Smooth muscle cell (in vitro differentiated cells): ENCODE measurements around the gene TPCN1. TPM values are rescaled to one million over a fixed set of nuclear protein-coding genes. Genes with fewer than 3 reads are reported as not detected.

Source experiments
- DNase-seq: peaks from one replicate; lab custom pipeline; 2025; ENCODE audit not compliant: unreplicated experiment; lab: John Stamatoyannopoulos, UW
- H2AFZ ChIP-seq: fragments of 200-600 bp; sonication (generic); 2 replicates; pipeline ENCODE4 v1.6.0; 2016; ENCODE audit warnings: antibody characterized with exemption, low read depth, mild to moderate bottlenecking
- H3F3A ChIP-seq: fragments of 200-600 bp; sonication (generic); 2 replicates; pipeline ENCODE4 v1.6.0; 2017; ENCODE audit warnings: antibody characterized with exemption, low read depth
- H3K27ac ChIP-seq: fragments of 200-600 bp; sonication (generic); 2 replicates; pipeline ENCODE4 v1.5.1; 2016; ENCODE audit warnings: low read depth, mild to moderate bottlenecking
- H3K27me3 ChIP-seq: fragments of 200-600 bp; sonication (generic); 2 replicates; pipeline ENCODE4 v1.6.1; 2016; ENCODE audit warnings: low read depth, mild to moderate bottlenecking
- H3K36me3 ChIP-seq: fragments of 200-600 bp; sonication (generic); 2 replicates; pipeline ENCODE4 v1.5.1; 2016; ENCODE audit warnings: low read depth
- H3K4me1 ChIP-seq: fragments of 200-600 bp; sonication (generic); 2 replicates; pipeline ENCODE4 v1.5.1; 2016; ENCODE audit warnings: low read depth
- H3K4me2 ChIP-seq: fragments of 200-600 bp; sonication (generic); 2 replicates; pipeline ENCODE4 v1.6.0; 2016; ENCODE audit warnings: mild to moderate bottlenecking
- H3K4me3 ChIP-seq: fragments of 200-600 bp; sonication (generic); 2 replicates; pipeline ENCODE4 v1.5.1; 2016; ENCODE audit warnings: mild to moderate bottlenecking
- H3K79me2 ChIP-seq: fragments of 200-600 bp; sonication (generic); 2 replicates; pipeline ENCODE4 v1.6.0; 2016; ENCODE audit warnings: low read depth, mild to moderate bottlenecking
- H3K9ac ChIP-seq: fragments of 200-600 bp; sonication (generic); 2 replicates; pipeline ENCODE4 v1.6.0; 2016; ENCODE audit warnings: low read depth
- H3K9me3 ChIP-seq: fragments of 200-600 bp; sonication (generic); replicated peaks from 2 replicates; pipeline ENCODE4 v1.5.1; 2016; ENCODE audit warnings: low read depth
- H4K20me1 ChIP-seq: fragments of 200-600 bp; sonication (generic); 2 replicates; pipeline ENCODE4 v1.6.0; 2016; ENCODE audit warnings: low read depth
- CTCF ChIP-seq: fragments of 200-600 bp; sonication (generic); IDR thresholded peaks from 2 replicates; pipeline ENCODE4 v1.5.1; 2017; ENCODE audit warnings: borderline replicate concordance, mild to moderate bottlenecking, antibody characterized with exemption; ENCODE audit not compliant: insufficient read depth, poor library complexity, severe bottlenecking
- WGBS: methylation state at CpG from one replicate; pipeline ENCODE4 v1.1.7; 2016; ENCODE audit warnings: low lambda C conversion rate; 5-methylcytosine and 5-hydroxymethylcytosine counted together
- polyA plus RNA-seq: library from polyadenylated mRNA; unstranded; fragments of >200 nt; fragmentation: Nextera tagmentation; extraction: Ambion mirVana; gene quantifications from 2 replicates; pipeline ENCODE4 v1.2.1, GENCODE V29; 2016
- total RNA-seq: library from RNA; depleted of rRNA; stranded (reverse); fragments of >200 nt; gene quantifications from 2 replicates; pipeline ENCODE4 v1.2.3, GENCODE V29; 2014

Gene TPCN1
- total and polyA plus RNA-seq, 2 experiments from 2014 or later, result 12.9 to 29.2 TPM

- no peak overlapping the region for H3K9ac ChIP-seq
- H3F3A ChIP-seq, result peaks cover 7% of the 10 kb centered on the region
- TF ChIP-seq CTCF, result no peak
- WGBS, result 97% methylated on average over 8 of the region's 8 CpGs
- no peaks in the 10 kb centered on the region for H3K36me3 ChIP-seq
- H3K9me3 ChIP-seq, result no peaks in the 10 kb centered on the region
- no peak overlapping the region for H3K4me3 ChIP-seq
- no peak for DNase-seq
- no peak overlapping the region for H3K4me2 ChIP-seq
- H4K20me1 ChIP-seq, result no peaks in the 10 kb centered on the region
- peaks cover 8% of the 10 kb centered on the region for H3K4me1 ChIP-seq
- no peaks in the 10 kb centered on the region for H3K79me2 ChIP-seq
- no peak overlapping the region for H2AFZ ChIP-seq
- no peak overlapping the region for H3K27ac ChIP-seq
- H3K27me3 ChIP-seq, result no peaks in the 10 kb centered on the region
Observed at GRCh38 chr12:113197518-113198077, 23.7 kb upstream of the TPCN1 start.

GRCh38 chr12:113198296-113198695 is 23.0 kb upstream of the TPCN1 start:
- peaks cover 8% of the 10 kb centered on the region for H3K4me1 ChIP-seq
- no peaks in the 10 kb centered on the region for H3K36me3 ChIP-seq
- no peak overlapping the region for H3K4me3 ChIP-seq
- WGBS, result 40% methylated on average over 1 of the region's 1 CpG
- H4K20me1 ChIP-seq, result no peaks in the 10 kb centered on the region
- no peaks in the 10 kb centered on the region for H3K79me2 ChIP-seq
- no peaks in the 10 kb centered on the region for H3K27me3 ChIP-seq
- H3K27ac ChIP-seq, result no peak overlapping the region
- no peak overlapping the region for H3K4me2 ChIP-seq
- H3F3A ChIP-seq, result peaks cover 4% of the 10 kb centered on the region
- no peaks in the 10 kb centered on the region for H3K9me3 ChIP-seq
- H2AFZ ChIP-seq, result no peak overlapping the region
- DNase-seq, result no peak
- H3K9ac ChIP-seq, result no peak overlapping the region
- no peak for TF ChIP-seq CTCF

- peaks cover 2% of the 10 kb centered on the region for H3K4me1 ChIP-seq
- H2AFZ ChIP-seq, result no peak overlapping the region
- H4K20me1 ChIP-seq, result no peaks in the 10 kb centered on the region
- no peaks in the 10 kb centered on the region for H3K9me3 ChIP-seq
- H3K36me3 ChIP-seq, result no peaks in the 10 kb centered on the region
- H3K9ac ChIP-seq, result no peak overlapping the region
- no peaks in the 10 kb centered on the region for H3K27me3 ChIP-seq
- no peak for TF ChIP-seq CTCF
- DNase-seq, result no peak
- H3F3A ChIP-seq, result peaks cover 7% of the 10 kb centered on the region
- H3K27ac ChIP-seq, result no peak overlapping the region
- WGBS, result 91% methylated on average over 12 of the region's 12 CpGs
- no peaks in the 10 kb centered on the region for H3K79me2 ChIP-seq
- H3K4me3 ChIP-seq, result no peak overlapping the region
- no peak overlapping the region for H3K4me2 ChIP-seq
Observed at GRCh38 chr12:113200021-113200797, 21.1 kb upstream of the TPCN1 start.
